ENCODE data around the gene RALGAPA2.

- TF ChIP-seq YY1 (IDR thresholded peaks at IDR 0.05; ENCODE audit: insufficient read depth, insufficient read length) (no peak), SUZ12 (IDR thresholded peaks at IDR 0.05; ENCODE audit: extremely low read depth, insufficient read depth, insufficient read length) (no peak)
Measured at GRCh38 chr20:20396794-20397193, 315.6 kb downstream of the RALGAPA2 start.

All from NT2/D1 (cell line).